ENCODE data around the gene SS18L1. TPM values are rescaled to one million over a fixed set of nuclear protein-coding genes. Genes with fewer than 3 reads are reported as not detected.

The SS18L1 gene
- total RNA-seq, 1 donor from 2014 or later = 16.3 TPM

GRCh38 chr20:62158541-62158940, 15.0 kb downstream of the SS18L1 start:
- H3K36me3 ChIP-seq (ENCODE audit: insufficient read depth, low read length) = no peaks in the 10 kb centered on the region
- DNase-seq (ENCODE audit: low read depth) = no peak
- H3K4me3 ChIP-seq (ENCODE audit: insufficient read depth, low read depth, low read length) = no peak overlapping the region
- no peak for FAIRE-seq
- H3K9ac ChIP-seq (ENCODE audit: low read length) = no peak overlapping the region
- H3K36me3 Mint-ChIP-seq (ENCODE audit: low read depth, unreplicated experiment) = peaks cover 32% of the 10 kb centered on the region
- no peak overlapping the region for H3K27ac ChIP-seq (ENCODE audit: low read depth, low read length)
- peaks cover 3% of the 10 kb centered on the region for H3K9me3 Mint-ChIP-seq (ENCODE audit: unreplicated experiment)
- TF ChIP-seq EZH2 (IDR thresholded peaks at IDR 0.05; ENCODE audit: insufficient read depth, low read length) = no peak
- TF ChIP-seq, protein P1, sequence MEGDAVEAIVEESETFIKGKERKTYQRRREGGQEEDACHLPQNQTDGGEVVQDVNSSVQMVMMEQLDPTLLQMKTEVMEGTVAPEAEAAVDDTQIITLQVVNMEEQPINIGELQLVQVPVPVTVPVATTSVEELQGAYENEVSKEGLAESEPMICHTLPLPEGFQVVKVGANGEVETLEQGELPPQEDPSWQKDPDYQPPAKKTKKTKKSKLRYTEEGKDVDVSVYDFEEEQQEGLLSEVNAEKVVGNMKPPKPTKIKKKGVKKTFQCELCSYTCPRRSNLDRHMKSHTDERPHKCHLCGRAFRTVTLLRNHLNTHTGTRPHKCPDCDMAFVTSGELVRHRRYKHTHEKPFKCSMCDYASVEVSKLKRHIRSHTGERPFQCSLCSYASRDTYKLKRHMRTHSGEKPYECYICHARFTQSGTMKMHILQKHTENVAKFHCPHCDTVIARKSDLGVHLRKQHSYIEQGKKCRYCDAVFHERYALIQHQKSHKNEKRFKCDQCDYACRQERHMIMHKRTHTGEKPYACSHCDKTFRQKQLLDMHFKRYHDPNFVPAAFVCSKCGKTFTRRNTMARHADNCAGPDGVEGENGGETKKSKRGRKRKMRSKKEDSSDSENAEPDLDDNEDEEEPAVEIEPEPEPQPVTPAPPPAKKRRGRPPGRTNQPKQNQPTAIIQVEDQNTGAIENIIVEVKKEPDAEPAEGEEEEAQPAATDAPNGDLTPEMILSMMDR (IDR thresholded peaks at IDR 0.05; ENCODE audit: insufficient read depth, low read depth, low read length) = no peak
- peaks cover 73% of the 10 kb centered on the region for H4K20me1 ChIP-seq (ENCODE audit: insufficient read depth, low read length)
- no peak overlapping the region for H2AFZ ChIP-seq (ENCODE audit: low read depth, low read length)
- peaks cover 19% of the 10 kb centered on the region for H3K4me1 Mint-ChIP-seq (ENCODE audit: low read depth, unreplicated experiment)
- no peak overlapping the region for H3K4me2 ChIP-seq (ENCODE audit: low read length)
- no peaks in the 10 kb centered on the region for H3K27me3 ChIP-seq (ENCODE audit: insufficient read depth, low read length)
- H3K27ac Mint-ChIP-seq (ENCODE audit: unreplicated experiment) = no peak overlapping the region
- H3K4me1 ChIP-seq (ENCODE audit: insufficient read depth, low read length) = peaks cover 52% of the 10 kb centered on the region
- no peaks in the 10 kb centered on the region for H3K9me3 ChIP-seq (ENCODE audit: insufficient read depth, low read depth, low read length)
- H3K27me3 Mint-ChIP-seq (ENCODE audit: low read depth, unreplicated experiment) = no peaks in the 10 kb centered on the region
- peaks cover 71% of the 10 kb centered on the region for H3K79me2 ChIP-seq (ENCODE audit: insufficient read depth, low read length)
- H3K4me3 Mint-ChIP-seq (ENCODE audit: unreplicated experiment) = peak overlapping the region; percentile 14

DNA sequence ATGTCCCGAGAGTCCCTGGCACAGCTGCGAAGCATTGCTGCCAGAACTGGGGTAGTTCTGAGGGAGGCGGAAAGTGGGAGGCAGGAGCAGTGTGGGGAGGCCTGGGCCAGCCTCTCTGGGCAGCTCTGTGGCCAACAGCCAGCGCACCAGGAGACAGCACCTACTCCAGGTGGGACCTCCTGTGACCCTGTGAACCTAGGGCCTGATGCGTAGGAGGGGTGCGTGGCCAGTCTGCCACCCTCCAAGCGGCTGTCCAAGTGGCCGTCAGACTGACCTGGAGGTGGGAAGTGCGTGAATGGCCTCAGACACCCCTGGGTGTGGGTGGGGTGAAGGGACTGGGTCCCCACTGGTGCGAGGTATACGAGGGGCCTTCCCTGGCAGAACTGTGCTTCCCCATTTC, 15.5 kb downstream of the SS18L1 start:
- Histone ChIP-seq H3K4me1 (ENCODE audit: insufficient read depth, low read length) (peaks cover 52% of the 10 kb centered on the region), H2AFZ (ENCODE audit: low read depth, low read length) (no peak overlapping the region), H4K20me1 (ENCODE audit: insufficient read depth, low read length) (peaks cover 68% of the 10 kb centered on the region), H3K27ac (ENCODE audit: low read depth, low read length) (no peak overlapping the region), H3K27me3 (ENCODE audit: insufficient read depth, low read length) (no peaks in the 10 kb centered on the region), H3K4me2 (ENCODE audit: low read length) (no peak overlapping the region), H3K9me3 (ENCODE audit: insufficient read depth, low read depth, low read length) (no peaks in the 10 kb centered on the region), H3K79me2 (ENCODE audit: insufficient read depth, low read length) (peaks cover 66% of the 10 kb centered on the region), H3K9ac (ENCODE audit: low read length) (no peak overlapping the region), H3K4me3 (ENCODE audit: insufficient read depth, low read depth, low read length) (no peak overlapping the region), H3K36me3 (ENCODE audit: insufficient read depth, low read length) (no peaks in the 10 kb centered on the region)
- H3K36me3 Mint-ChIP-seq (ENCODE audit: low read depth, unreplicated experiment) = peaks cover 27% of the 10 kb centered on the region
- peaks cover 19% of the 10 kb centered on the region for H3K4me1 Mint-ChIP-seq (ENCODE audit: low read depth, unreplicated experiment)
- TF ChIP-seq EZH2 (IDR thresholded peaks at IDR 0.05; ENCODE audit: insufficient read depth, low read length) = no peak
- TF ChIP-seq, protein P1 (IDR thresholded peaks at IDR 0.05; ENCODE audit: insufficient read depth, low read depth, low read length) = no peak
- no peaks in the 10 kb centered on the region for H3K27me3 Mint-ChIP-seq (ENCODE audit: low read depth, unreplicated experiment)
- no peak overlapping the region for H3K27ac Mint-ChIP-seq (ENCODE audit: unreplicated experiment)
- no peak for FAIRE-seq
- H3K4me3 Mint-ChIP-seq (ENCODE audit: unreplicated experiment) = no peak overlapping the region
- no peak for DNase-seq (ENCODE audit: low read depth)
- H3K9me3 Mint-ChIP-seq (ENCODE audit: unreplicated experiment) = peaks cover 3% of the 10 kb centered on the region

- Histone ChIP-seq H3K9me3 (ENCODE audit: insufficient read depth, low read depth, low read length) (no peaks in the 10 kb centered on the region), H3K79me2 (ENCODE audit: insufficient read depth, low read length) (peaks cover 58% of the 10 kb centered on the region), H3K27ac (ENCODE audit: low read depth, low read length) (no peak overlapping the region), H3K27me3 (ENCODE audit: insufficient read depth, low read length) (no peaks in the 10 kb centered on the region), H3K9ac (ENCODE audit: low read length) (no peak overlapping the region), H3K36me3 (ENCODE audit: insufficient read depth, low read length) (peaks cover 6% of the 10 kb centered on the region), H3K4me3 (ENCODE audit: insufficient read depth, low read depth, low read length) (peak overlapping the region; percentile 14), H3K4me2 (ENCODE audit: low read length) (peak overlapping the region; percentile 64), H4K20me1 (ENCODE audit: insufficient read depth, low read length) (peaks cover 60% of the 10 kb centered on the region), H2AFZ (ENCODE audit: low read depth, low read length) (no peak overlapping the region), H3K4me1 (ENCODE audit: insufficient read depth, low read length) (peaks cover 52% of the 10 kb centered on the region)
- peak overlapping the region; percentile 64 for H3K4me3 Mint-ChIP-seq (ENCODE audit: unreplicated experiment)
- TF ChIP-seq, protein P1 (IDR thresholded peaks at IDR 0.05; ENCODE audit: insufficient read depth, low read depth, low read length) = no peak
- no peak for TF ChIP-seq EZH2 (IDR thresholded peaks at IDR 0.05; ENCODE audit: insufficient read depth, low read length)
- H3K27me3 Mint-ChIP-seq (ENCODE audit: low read depth, unreplicated experiment) = no peaks in the 10 kb centered on the region
- H3K36me3 Mint-ChIP-seq (ENCODE audit: low read depth, unreplicated experiment) = peaks cover 23% of the 10 kb centered on the region
- FAIRE-seq (no peak), DNase-seq (ENCODE audit: low read depth) (peak; percentile 70)
- H3K9me3 Mint-ChIP-seq (ENCODE audit: unreplicated experiment) = no peaks in the 10 kb centered on the region
- peaks cover 19% of the 10 kb centered on the region for H3K4me1 Mint-ChIP-seq (ENCODE audit: low read depth, unreplicated experiment)
- no peak overlapping the region for H3K27ac Mint-ChIP-seq (ENCODE audit: unreplicated experiment)
These were observed 16.3 kb downstream of the SS18L1 start for GRCh38 chr20:62159839-62160238.

All from astrocyte (in vitro differentiated cells and primary cell).